Calu3 (cell line): ENCODE results near the gene TNFAIP8L1. TPM values are rescaled to one million over a fixed set of nuclear protein-coding genes. Genes with fewer than 3 reads are reported as not detected.

Source experiments
- BruUV-seq: library from RNA; stranded (reverse); fragments of 400-500 nt; replicated peaks from 2 replicates; lab custom pipeline; 2021; lab: Mats Ljungman, UMichigan
- CTCF ChIA-PET: fragments of 300-600 bp; sonication (Branson Sonifier 250); formaldehyde crosslinking; loops from one replicate; lab custom pipeline; 2022; ENCODE audit warnings: antibody characterized with exemption; lab: Charles Lee
- DNase-seq: peaks from one replicate; pipeline ENCODE4 v3.0.0; 2022
- H3K27ac Mint-ChIP-seq: one replicate; pipeline ENCODE4 v1.8.0; 2022; ENCODE audit warnings: mixed read lengths; ENCODE audit not compliant: unreplicated experiment
- H3K27me3 Mint-ChIP-seq: one replicate; pipeline ENCODE4 v1.8.0; 2022; ENCODE audit warnings: mixed read lengths; ENCODE audit not compliant: unreplicated experiment
- H3K36me3 Mint-ChIP-seq: one replicate; pipeline ENCODE4 v1.8.0; 2022; ENCODE audit warnings: mild to moderate bottlenecking, moderate library complexity, mixed read lengths; ENCODE audit not compliant: insufficient read depth, unreplicated experiment
- H3K4me1 Mint-ChIP-seq: one replicate; pipeline ENCODE4 v1.8.0; 2022; ENCODE audit warnings: mild to moderate bottlenecking, low read depth, mixed read lengths; ENCODE audit not compliant: unreplicated experiment
- H3K4me3 Mint-ChIP-seq: one replicate; pipeline ENCODE4 v1.8.0; 2022; ENCODE audit warnings: mild to moderate bottlenecking, low read depth, moderate library complexity, mixed read lengths; ENCODE audit not compliant: unreplicated experiment
- H3K9me3 Mint-ChIP-seq: one replicate; pipeline ENCODE4 v1.8.0; 2022; ENCODE audit warnings: low read depth, mixed read lengths; ENCODE audit not compliant: unreplicated experiment
- CTCF ChIP-seq: fragments of 200-600 bp; IDR thresholded peaks from one replicate; pipeline ENCODE4 v1.8.0; 2022; ENCODE audit warnings: antibody characterized with exemption; ENCODE audit not compliant: unreplicated experiment
- intact Hi-C: fragments of 100-400 bp; cut with micrococcal nuclease; formaldehyde crosslinking; loops from one replicate; pipeline ENCODE4 v1.10.0; 2022; ENCODE audit not compliant: unreplicated experiment
- total RNA-seq: library from RNA; stranded (reverse); gene quantifications from 2 replicates; pipeline ENCODE4 v1.2.3, GENCODE V29; 2022

TNFAIP8L1 gene
- total RNA-seq, 1 experiment from 2014 or later = 5.3 TPM

- intact Hi-C loops = no loop called here
- H3K9me3 Mint-ChIP-seq = no peaks in the 10 kb centered on the region
- no TSS peak for BruUV-seq
- CTCF ChIA-PET = interaction anchor here (0.7 kb wide), 1 partner anchor 37 kb away, joined by 3 read pairs; no protein-coding TSS in a partner anchor
- no peaks in the 10 kb centered on the region for H3K4me1 Mint-ChIP-seq
- peaks cover 24% of the 10 kb centered on the region for H3K27me3 Mint-ChIP-seq
- no peaks in the 10 kb centered on the region for H3K36me3 Mint-ChIP-seq
- H3K27ac Mint-ChIP-seq = no peak overlapping the region
- no peak for TF ChIP-seq CTCF
- DNase-seq = no peak
- H3K4me3 Mint-ChIP-seq = no peak overlapping the region
These were observed 16.5 kb upstream of the TNFAIP8L1 start for GRCh38 chr19:4622695-4623421.

GRCh38 chr19:4624301-4624700 is 15.0 kb upstream of the TNFAIP8L1 start:
- CTCF ChIA-PET = no interaction called here
- H3K27me3 Mint-ChIP-seq = peaks cover 15% of the 10 kb centered on the region
- no TSS peak for BruUV-seq
- no peaks in the 10 kb centered on the region for H3K9me3 Mint-ChIP-seq
- H3K36me3 Mint-ChIP-seq = no peaks in the 10 kb centered on the region
- no peak overlapping the region for H3K27ac Mint-ChIP-seq
- DNase-seq = no peak
- no peak for TF ChIP-seq CTCF
- H3K4me3 Mint-ChIP-seq = no peak overlapping the region
- intact Hi-C loops = no loop called here
- H3K4me1 Mint-ChIP-seq = no peaks in the 10 kb centered on the region

GRCh38 chr19:4624733-4625362 is 14.5 kb upstream of the TNFAIP8L1 start:
- Mint-ChIP-seq H3K36me3 (no peaks in the 10 kb centered on the region), H3K4me3 (no peak overlapping the region), H3K4me1 (no peaks in the 10 kb centered on the region), H3K9me3 (no peaks in the 10 kb centered on the region), H3K27ac (no peak overlapping the region), H3K27me3 (peaks cover 10% of the 10 kb centered on the region)
- no TSS peak for BruUV-seq
- DNase-seq = no peak
- CTCF ChIA-PET = interaction anchor here (0.5 kb wide), 1 partner anchor 55 kb away, joined by 3 read pairs; no protein-coding TSS in a partner anchor
- intact Hi-C loops = no loop called here
- TF ChIP-seq CTCF = no peak

- no peak overlapping the region for H3K4me3 Mint-ChIP-seq
- intact Hi-C loops = no loop called here
- no peaks in the 10 kb centered on the region for H3K9me3 Mint-ChIP-seq
- BruUV-seq = no TSS peak
- peak overlapping the region; percentile 33 for H3K27ac Mint-ChIP-seq
- DNase-seq = peak; percentile 68
- peaks cover 9% of the 10 kb centered on the region for H3K4me1 Mint-ChIP-seq
- H3K36me3 Mint-ChIP-seq = no peaks in the 10 kb centered on the region
- TF ChIP-seq CTCF = peak; percentile 67
- CTCF ChIA-PET = interaction anchor here (1.3 to 1.7 kb wide), 2 partner anchors 41 to 44 kb away, joined by 5 to 11 read pairs; no protein-coding TSS in a partner anchor
- no peaks in the 10 kb centered on the region for H3K27me3 Mint-ChIP-seq
These were observed 6.0 kb upstream of the TNFAIP8L1 start for GRCh38 chr19:4633140-4633967.
